Activated B cell treated with CpG ODN at 0.5 μM for 24 hours (primary cell): ENCODE results near the gene SLITRK5. TPM values are rescaled to one million over a fixed set of nuclear protein-coding genes. Genes with fewer than 3 reads are reported as not detected.

Experiments used
- ATAC-seq: fragments of 200-7000 bp; cut with Tn5 transposase; one replicate; pipeline ENCODE4 v1.10.0; 2021; ENCODE audit warnings: low read depth, mild to moderate bottlenecking, moderate library complexity
- CTCF ChIA-PET: fragments of 350-600 bp; sonication (Branson Sonifier 250); formaldehyde crosslinking; loops from one replicate; lab custom pipeline; 2021; ENCODE audit warnings: antibody characterized with exemption; lab: Charles Lee
- POLR2A ChIA-PET: fragments of 350-600 bp; sonication (Branson Sonifier 250); formaldehyde crosslinking; loops from one replicate; lab custom pipeline; 2021; ENCODE audit warnings: antibody characterized with exemption; lab: Charles Lee
- DNase-seq: peaks from one replicate; pipeline ENCODE4 v3.0.0; 2022
- H3K27ac Mint-ChIP-seq: one replicate; pipeline ENCODE4 v1.8.0; 2020; ENCODE audit warnings: mixed read lengths
- H3K27me3 Mint-ChIP-seq: one replicate; pipeline ENCODE4 v1.8.0; 2021; ENCODE audit warnings: mixed read lengths
- H3K36me3 Mint-ChIP-seq: one replicate; pipeline ENCODE4 v1.8.0; 2021; ENCODE audit warnings: low read depth, mixed read lengths
- H3K4me1 Mint-ChIP-seq: one replicate; pipeline ENCODE4 v1.8.0; 2021; ENCODE audit warnings: mixed read lengths
- H3K4me3 Mint-ChIP-seq: one replicate; pipeline ENCODE4 v1.8.0; 2020; ENCODE audit warnings: mild to moderate bottlenecking, mixed read lengths
- H3K9me3 Mint-ChIP-seq: one replicate; pipeline ENCODE4 v1.8.0; 2020; ENCODE audit warnings: mixed read lengths
- CTCF ChIP-seq: fragments of 200-600 bp; IDR thresholded peaks from one replicate; pipeline ENCODE4 v1.8.0; 2022; ENCODE audit warnings: antibody characterized with exemption, mild to moderate bottlenecking
- intact Hi-C: fragments of 100-400 bp; cut with micrococcal nuclease; formaldehyde crosslinking; loops from one replicate; pipeline ENCODE4 v1.15.1; 2024
- total RNA-seq: library from RNA; stranded (reverse); gene quantifications from 2 replicates; pipeline ENCODE4 v1.2.3, GENCODE V29; 2022

SLITRK5 gene
- total RNA-seq, 1 donor from 2014 or later: not detected

GRCh38 chr13:87676254-87677042, 5.3 kb downstream of the SLITRK5 start:
- Mint-ChIP-seq H3K27me3 (peaks cover 38% of the 10 kb centered on the region), H3K4me3 (no peak overlapping the region), H3K9me3 (peaks cover 2% of the 10 kb centered on the region), H3K36me3 (no peaks in the 10 kb centered on the region), H3K4me1 (peaks cover 36% of the 10 kb centered on the region), H3K27ac (no peak overlapping the region)
- CTCF ChIA-PET: no interaction called here
- POLR2A ChIA-PET: no interaction called here
- no peak for ATAC-seq
- intact Hi-C loops: no loop called here
- TF ChIP-seq CTCF: no peak
- no peak for DNase-seq

GRCh38 chr13:87677043-87677495, 5.9 kb downstream of the SLITRK5 start:
- CTCF ChIA-PET: no interaction called here
- ATAC-seq (no peak), DNase-seq (no peak)
- H3K27ac Mint-ChIP-seq: no peak overlapping the region
- no peaks in the 10 kb centered on the region for H3K36me3 Mint-ChIP-seq
- no peak for TF ChIP-seq CTCF
- H3K4me1 Mint-ChIP-seq: peaks cover 34% of the 10 kb centered on the region
- POLR2A ChIA-PET: no interaction called here
- intact Hi-C loops: no loop called here
- H3K27me3 Mint-ChIP-seq: peaks cover 36% of the 10 kb centered on the region
- H3K4me3 Mint-ChIP-seq: peak overlapping the region; percentile 77
- H3K9me3 Mint-ChIP-seq: peaks cover 2% of the 10 kb centered on the region

- Mint-ChIP-seq H3K36me3 (no peaks in the 10 kb centered on the region), H3K27me3 (peaks cover 32% of the 10 kb centered on the region), H3K9me3 (peaks cover 2% of the 10 kb centered on the region), H3K27ac (no peak overlapping the region), H3K4me1 (peaks cover 32% of the 10 kb centered on the region), H3K4me3 (peak overlapping the region; percentile 77)
- no peak for TF ChIP-seq CTCF
- peak; percentile 34 for ATAC-seq
- no peak for DNase-seq
- CTCF ChIA-PET: no interaction called here
- POLR2A ChIA-PET: no interaction called here
- intact Hi-C loops: no loop called here
Measured at GRCh38 chr13:87677496-87678371, 6.6 kb downstream of the SLITRK5 start.

GRCh38 chr13:87678372-87678752, 7.2 kb downstream of the SLITRK5 start:
- H3K36me3 Mint-ChIP-seq: no peaks in the 10 kb centered on the region
- peak overlapping the region; percentile 77 for H3K4me3 Mint-ChIP-seq
- POLR2A ChIA-PET: no interaction called here
- no peak for DNase-seq
- CTCF ChIA-PET: no interaction called here
- peaks cover 32% of the 10 kb centered on the region for H3K27me3 Mint-ChIP-seq
- TF ChIP-seq CTCF: no peak
- H3K27ac Mint-ChIP-seq: no peak overlapping the region
- no peak for ATAC-seq
- H3K9me3 Mint-ChIP-seq: peaks cover 2% of the 10 kb centered on the region
- intact Hi-C loops: no loop called here
- peaks cover 28% of the 10 kb centered on the region for H3K4me1 Mint-ChIP-seq

- H3K36me3 Mint-ChIP-seq: no peaks in the 10 kb centered on the region
- ChIA-PET POLR2A (no interaction called here), CTCF (no interaction called here)
- intact Hi-C loops: no loop called here
- no peak overlapping the region for H3K27ac Mint-ChIP-seq
- peaks cover 2% of the 10 kb centered on the region for H3K9me3 Mint-ChIP-seq
- no peak for TF ChIP-seq CTCF
- peaks cover 20% of the 10 kb centered on the region for H3K27me3 Mint-ChIP-seq
- H3K4me1 Mint-ChIP-seq: peaks cover 17% of the 10 kb centered on the region
- no peak for DNase-seq
- no peak overlapping the region for H3K4me3 Mint-ChIP-seq
- no peak for ATAC-seq
Measured at GRCh38 chr13:87680298-87680697, 9.1 kb downstream of the SLITRK5 start.
